Cardiac fibroblast (primary cell): ENCODE measurements around the gene DDX42.

Source experiments
- DNase-seq, 2 donors: peaks; one replicate each; pipeline versions ENCODE4 v3.0.0 to v3.0.0-alpha.2; 2010; ENCODE audit warnings: low read depth in 2 of 2
- H3K4me3 ChIP-seq, 2 donors: replicated peaks in 1 of 2; 1 replicate in 1 of 2; 2 replicates in 1 of 2; pipeline ENCODE4 v1.5.1; 2011; ENCODE audit warnings: low read depth in 2 of 2, low read length in 2 of 2, mild to moderate bottlenecking in 2 of 2, moderate library complexity in 1 of 2
- CTCF ChIP-seq: IDR thresholded peaks from one replicate; pipeline ENCODE4 v1.5.1; 2011; ENCODE audit warnings: low read depth, mild to moderate bottlenecking, low read length, inconsistent platforms

Gene DDX42

GRCh38 chr17:63833026-63833740, 59.2 kb downstream of the DDX42 start:
- H3K4me3 ChIP-seq = no peak overlapping the region
- no peak for TF ChIP-seq CTCF
- no peak for DNase-seq

DNA sequence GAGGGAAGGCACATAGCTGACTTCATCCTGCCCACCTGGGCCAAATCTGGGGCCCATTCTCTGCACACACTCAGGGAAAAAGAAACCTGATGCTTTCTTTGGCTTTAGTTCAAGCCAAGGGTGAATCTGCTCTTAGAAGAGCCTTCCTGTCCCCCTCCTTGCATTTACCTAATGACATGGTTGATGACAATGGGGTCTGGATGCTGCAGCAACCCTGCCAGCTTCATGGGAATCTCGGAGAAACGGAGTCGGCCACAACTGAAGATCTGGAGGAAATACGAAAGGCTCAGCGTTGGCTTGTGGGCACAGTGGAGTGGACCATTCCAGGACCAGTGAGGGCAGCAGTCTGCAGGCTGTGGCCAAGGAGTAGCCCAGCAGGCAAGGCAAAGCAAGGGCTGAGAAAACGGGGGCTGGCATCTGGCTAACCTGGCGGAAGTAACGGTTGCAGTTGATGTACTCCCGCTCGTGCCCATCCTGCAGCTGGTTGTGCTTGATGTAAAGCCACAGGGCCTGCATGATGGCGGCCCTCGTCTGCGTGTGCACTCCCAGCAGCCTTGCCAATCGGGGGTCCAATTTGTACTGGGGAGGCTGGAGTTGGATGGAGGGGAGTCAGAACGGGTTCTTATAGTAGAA, 59.9 kb downstream of the DDX42 start:
- H3K4me3 ChIP-seq = no peak overlapping the region
- no peak for TF ChIP-seq CTCF
- no peak for DNase-seq

GRCh38 chr17:63834431-63835166, 60.6 kb downstream of the DDX42 start:
- peak; percentile 71 for TF ChIP-seq CTCF
- H3K4me3 ChIP-seq = no peak overlapping the region
- DNase-seq = peak; percentile 78 to 84

DNA sequence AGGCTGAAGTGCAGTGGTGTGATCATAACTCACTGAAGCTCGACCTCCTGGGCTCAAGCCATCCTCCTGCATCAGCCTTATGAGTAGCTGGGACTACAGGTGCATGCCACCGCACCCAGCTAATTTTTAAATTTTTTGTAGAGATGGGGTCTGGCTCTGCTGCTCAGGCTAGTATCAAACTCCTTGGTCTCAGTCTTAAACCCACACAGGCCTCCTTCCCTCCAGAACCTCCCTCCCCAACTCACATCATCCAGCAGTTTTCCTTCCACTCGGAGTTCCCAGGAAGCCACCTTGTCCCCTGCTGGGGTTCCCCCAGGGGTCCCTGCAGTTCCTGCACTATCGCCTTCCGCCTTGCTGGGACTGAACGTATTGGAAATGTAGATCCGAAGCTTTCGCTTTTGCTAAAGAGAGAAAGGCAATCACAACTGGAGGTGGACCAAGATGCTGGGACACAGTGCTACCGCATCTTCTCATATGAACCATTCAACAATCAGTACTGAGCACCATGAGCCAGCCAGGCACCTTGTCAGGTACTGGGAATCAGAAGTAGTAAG, 61.3 kb downstream of the DDX42 start:
- DNase-seq = no peak
- no peak for TF ChIP-seq CTCF

DNA sequence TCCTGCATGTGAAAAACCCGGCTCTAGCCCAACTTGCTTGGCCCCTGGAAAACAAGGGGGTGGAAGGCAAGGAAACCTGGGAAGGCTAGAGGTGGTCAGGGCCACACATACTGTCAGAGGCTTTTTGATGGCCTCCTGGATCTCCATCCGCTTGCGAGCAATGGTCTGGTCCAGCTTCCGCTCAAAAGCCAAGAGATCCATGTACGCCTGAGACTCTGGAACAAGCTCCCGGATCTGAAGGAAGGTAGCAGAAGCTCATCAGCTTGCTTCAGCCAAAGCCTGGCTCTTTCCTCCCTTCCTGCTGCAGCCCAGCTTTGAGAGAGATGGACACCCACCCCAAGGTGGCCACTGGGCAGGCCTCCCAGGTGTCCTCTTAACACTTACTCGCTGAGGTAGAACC, 62.8 kb downstream of the DDX42 start:
- DNase-seq = no peak
- TF ChIP-seq CTCF = no peak
- no peak overlapping the region for H3K4me3 ChIP-seq

More for the DNA sequence above, 61.3 kb downstream of the DDX42 start:
- H3K4me3 ChIP-seq = no peak overlapping the region

- TF ChIP-seq CTCF = no peak
- H3K4me3 ChIP-seq = no peak overlapping the region
- DNase-seq = no peak
Measured at GRCh38 chr17:63837480-63837879, 63.5 kb downstream of the DDX42 start.
